Lung (tissue), 12 donors: ENCODE data around the gene PCDHGA1. TPM values are rescaled to one million over a fixed set of nuclear protein-coding genes. Genes with fewer than 3 reads are reported as not detected.

Source experiments
- ATAC-seq: fragments of 200-7000 bp; cut with Tn5 transposase; one replicate; pipeline ENCODE4 v1.9.1; 2020; ENCODE audit warnings: moderate number of reproducible peaks; ENCODE audit not compliant: insufficient read depth, low FRiP score
- DNase-seq, 3 donors: peaks; one replicate each; pipeline ENCODE4 v3.0.0-alpha.2; 2013 to 2017
- H3K27ac ChIP-seq, 2 donors: one replicate each; pipeline ENCODE4 v1.5.1; 2013; ENCODE audit warnings: mild to moderate bottlenecking in 2 of 2, moderate library complexity in 2 of 2, control low read depth in 1 of 2, inconsistent platforms in 1 of 2, low read depth in 1 of 2, low read length in 1 of 2
- H3K27me3 ChIP-seq, 3 donors: one replicate each; pipeline ENCODE4 v1.5.1; 2013; ENCODE audit warnings: low read length in 2 of 3; ENCODE audit not compliant: control insufficient read depth in 3 of 3, insufficient read depth in 3 of 3
- H3K36me3 ChIP-seq, 4 donors: one replicate each; pipeline ENCODE4 v1.5.1; 2013; ENCODE audit warnings: low read length in 4 of 4, mild to moderate bottlenecking in 1 of 4, moderate library complexity in 1 of 4; ENCODE audit not compliant: control insufficient read depth in 4 of 4, insufficient read depth in 4 of 4
- H3K4me1 ChIP-seq, 5 donors: one replicate each; pipeline ENCODE4 v1.5.1; 2013; ENCODE audit warnings: low read length in 5 of 5, mild to moderate bottlenecking in 2 of 5, moderate library complexity in 1 of 5; ENCODE audit not compliant: control insufficient read depth in 5 of 5, insufficient read depth in 5 of 5
- H3K4me3 ChIP-seq: one replicate; pipeline ENCODE4 v1.5.1; 2013; ENCODE audit warnings: mild to moderate bottlenecking, control low read depth, moderate library complexity
- H3K9ac ChIP-seq, 2 donors: one replicate each; pipeline ENCODE4 v1.5.1; 2013; ENCODE audit warnings: low read length in 2 of 2, control low read depth in 1 of 2; ENCODE audit not compliant: insufficient read depth in 1 of 2
- H3K9me3 ChIP-seq, 4 donors: one replicate each; pipeline ENCODE4 v1.5.1; 2013; ENCODE audit warnings: low read length in 3 of 4, mild to moderate bottlenecking in 1 of 4, moderate library complexity in 1 of 4; ENCODE audit not compliant: control insufficient read depth in 4 of 4, insufficient read depth in 3 of 4
- CTCF ChIP-seq: IDR thresholded peaks from 2 replicates; pipeline ENCODE4 v1.5.1; 2012; ENCODE audit warnings: mild to moderate bottlenecking; ENCODE audit errors: control extremely low read depth, extremely low read depth
- WGBS, 2 donors: extraction: QIAGEN DNeasy Blood & Tissue Kit; methylation state at CpG; one replicate each; pipeline ENCODE4 v1.1.7; 2013; 5-methylcytosine and 5-hydroxymethylcytosine counted together
- polyA plus RNA-seq, 2 donors: library from polyadenylated mRNA; stranded (reverse); fragments of 200-250 nt; gene quantifications; one replicate each; pipeline ENCODE4 v1.2.1, GENCODE V29; 2013
- total RNA-seq, 2 donors: library from RNA; depleted of rRNA in 1 of 2; stranded (reverse); fragments of >200 nt in 1 of 2; gene quantifications; one replicate each; pipeline ENCODE4 v1.2.1, GENCODE V29; 2014 to 2021
- donor health status: control.
- donor health status: control.
- donor health status: Bipolar disorder and iron deficiency.
- donor health status: healthy.
- donor health status: DM: yes; HTN: yes; CAD: no.

PCDHGA1 gene
- total and polyA plus RNA-seq, 4 donors = 0.15 to 0.71 (median 0.36) TPM

GRCh38 chr5:141510850-141511601 is 180.7 kb downstream of the PCDHGA1 start:
- peaks cover 17 to 71% (median 23%) of the 10 kb centered on the region in 5 donors for H3K4me1 ChIP-seq
- no peaks in the 10 kb centered on the region for H3K27me3 ChIP-seq
- no peak overlapping the region for H3K4me3 ChIP-seq
- H3K27ac ChIP-seq = peak overlapping the region in 1 of 2 donors; percentile 20
- no peak overlapping the region for H3K9ac ChIP-seq
- DNase-seq (no peak), ATAC-seq (no peak)
- TF ChIP-seq CTCF = no peak
- H3K9me3 ChIP-seq = no peaks in the 10 kb centered on the region
- H3K36me3 ChIP-seq = peaks cover 0 to 32% (median 23%) of the 10 kb centered on the region in 4 donors
- WGBS, 2 donors = 87 to 93% methylated on average over 14 of the region's 14 CpGs

- TF ChIP-seq CTCF = no peak
- Histone ChIP-seq H3K4me3 (no peak overlapping the region), H3K4me1 (peaks cover 16 to 67% (median 24%) of the 10 kb centered on the region in 5 donors), H3K9me3 (no peaks in the 10 kb centered on the region), H3K27ac (peak overlapping the region in 1 of 2 donors; percentile 75), H3K9ac (no peak overlapping the region), H3K27me3 (no peaks in the 10 kb centered on the region), H3K36me3 (peaks cover 0 to 32% (median 27%) of the 10 kb centered on the region in 4 donors)
- DNase-seq (no peak), ATAC-seq (no peak)
- WGBS, 2 donors = 66 to 72% methylated on average over 4 of the region's 4 CpGs
Observed at GRCh38 chr5:141511771-141512325, 181.5 kb downstream of the PCDHGA1 start.

GRCh38 chr5:141512390-141512910 is 182.1 kb downstream of the PCDHGA1 start:
- peaks cover 14 to 67% (median 24%) of the 10 kb centered on the region in 5 donors for H3K4me1 ChIP-seq
- 5 to 11% methylated on average over 28 of the region's 28 CpGs for WGBS, 2 donors
- ATAC-seq (peak; percentile 45), DNase-seq (peak; percentile 78 to 80 (median 79))
- H3K27ac ChIP-seq = peak overlapping the region; percentile 72 to 75
- no peak for TF ChIP-seq CTCF
- no peaks in the 10 kb centered on the region for H3K27me3 ChIP-seq
- no peak overlapping the region for H3K4me3 ChIP-seq
- peaks cover 0 to 32% (median 27%) of the 10 kb centered on the region in 4 donors for H3K36me3 ChIP-seq
- peak overlapping the region in 1 of 2 donors; percentile 92 for H3K9ac ChIP-seq
- no peaks in the 10 kb centered on the region for H3K9me3 ChIP-seq
